Activated T-cell treated with anti-CD3 and anti-CD28 coated beads, Interleukin-2, amount 50 U/mL, for 72 hours (primary cell): ENCODE results near the gene ADGRG7. TPM values are rescaled to one million over a fixed set of nuclear protein-coding genes. Genes with fewer than 3 reads are reported as not detected.
A peak's percentile ranks its signal among the peaks of the same experiment; 100 is the strongest.

Experiments
- ATAC-seq, 2 donors: fragments of 150-1000 bp; cut with Tn5 transposase; replicated peaks in 1 of 2; 2 replicates each; pipeline ENCODE4 v1.10.0; 2021; ENCODE audit warnings: moderate library complexity in 2 of 2, mild to moderate bottlenecking in 1 of 2
- DNase-seq, 2 donors: peaks; one replicate each; pipeline ENCODE4 v3.0.0; 2021 to 2022; ENCODE audit warnings: mixed read lengths in 1 of 2
- H3K27ac Mint-ChIP-seq: one replicate; pipeline ENCODE4 v1.8.0; 2022; ENCODE audit warnings: mild to moderate bottlenecking, moderate library complexity, mixed read lengths
- H3K27me3 Mint-ChIP-seq: one replicate; pipeline ENCODE4 v1.8.0; 2022; ENCODE audit warnings: low read depth, mixed read lengths
- H3K36me3 Mint-ChIP-seq, 2 donors: one replicate each; pipeline ENCODE4 v1.8.0; 2022; ENCODE audit warnings: mixed read lengths in 2 of 2, mild to moderate bottlenecking in 1 of 2; ENCODE audit not compliant: insufficient read depth in 2 of 2
- H3K4me1 Mint-ChIP-seq: one replicate; pipeline ENCODE4 v1.8.0; 2022; ENCODE audit warnings: low read depth, mixed read lengths
- H3K4me3 Mint-ChIP-seq, 2 donors: one replicate each; pipeline ENCODE4 v1.8.0; 2022; ENCODE audit warnings: mild to moderate bottlenecking in 2 of 2, mixed read lengths in 2 of 2, moderate library complexity in 2 of 2
- H3K9me3 Mint-ChIP-seq, 2 donors: one replicate each; pipeline ENCODE4 v1.8.0; 2022; ENCODE audit warnings: mixed read lengths in 2 of 2
- total RNA-seq, 2 donors: library from RNA; stranded (reverse); gene quantifications; one replicate each; pipeline ENCODE4 v1.2.3, GENCODE V29; 2022

ADGRG7 gene
- total RNA-seq, 2 donors from 2014 or later, result not detected

- Mint-ChIP-seq H3K27me3 (peaks cover 25% of the 10 kb centered on the region), H3K36me3 (no peaks in the 10 kb centered on the region), H3K4me1 (peaks cover 7% of the 10 kb centered on the region), H3K4me3 (no peak overlapping the region), H3K27ac (no peak overlapping the region), H3K9me3 (no peaks in the 10 kb centered on the region)
- ATAC-seq (no peak), DNase-seq (no peak)
These were observed 93.6 kb downstream of the ADGRG7 start for GRCh38 chr3:100702980-100703345.

- ATAC-seq (no peak), DNase-seq (no peak)
- no peak overlapping the region for H3K4me3 Mint-ChIP-seq
- peaks cover 0 to 3% of the 10 kb centered on the region in 2 donors for H3K36me3 Mint-ChIP-seq
- no peak overlapping the region for H3K27ac Mint-ChIP-seq
- H3K4me1 Mint-ChIP-seq, result peaks cover 15% of the 10 kb centered on the region
- peaks cover 17% of the 10 kb centered on the region for H3K27me3 Mint-ChIP-seq
- peaks cover 0 to 3% of the 10 kb centered on the region in 2 donors for H3K9me3 Mint-ChIP-seq
These were observed 94.5 kb downstream of the ADGRG7 start for GRCh38 chr3:100703865-100704264.

GRCh38 chr3:100706365-100706764, 97.0 kb downstream of the ADGRG7 start:
- peaks cover 6% of the 10 kb centered on the region for H3K27me3 Mint-ChIP-seq
- H3K36me3 Mint-ChIP-seq, result peaks cover 10 to 12% of the 10 kb centered on the region in 2 donors
- H3K4me3 Mint-ChIP-seq, result no peak overlapping the region
- peaks cover 2 to 7% of the 10 kb centered on the region in 2 donors for H3K9me3 Mint-ChIP-seq
- no peak for ATAC-seq
- peaks cover 30% of the 10 kb centered on the region for H3K4me1 Mint-ChIP-seq
- H3K27ac Mint-ChIP-seq, result no peak overlapping the region
- DNase-seq, result no peak

- H3K9me3 Mint-ChIP-seq, result peaks cover 2 to 7% of the 10 kb centered on the region in 2 donors
- DNase-seq (no peak), ATAC-seq (no peak)
- H3K27me3 Mint-ChIP-seq, result no peaks in the 10 kb centered on the region
- peaks cover 20 to 22% of the 10 kb centered on the region in 2 donors for H3K36me3 Mint-ChIP-seq
- H3K27ac Mint-ChIP-seq, result peak overlapping the region; percentile 100
- H3K4me1 Mint-ChIP-seq, result peaks cover 51% of the 10 kb centered on the region
- peak overlapping the region; percentile 89 to 99 for H3K4me3 Mint-ChIP-seq
These were observed 99.2 kb downstream of the ADGRG7 start for GRCh38 chr3:100708644-100708988.

- no peaks in the 10 kb centered on the region for H3K27me3 Mint-ChIP-seq
- peaks cover 2 to 7% of the 10 kb centered on the region in 2 donors for H3K9me3 Mint-ChIP-seq
- H3K36me3 Mint-ChIP-seq, result peaks cover 22 to 24% of the 10 kb centered on the region in 2 donors
- peaks cover 56% of the 10 kb centered on the region for H3K4me1 Mint-ChIP-seq
- H3K4me3 Mint-ChIP-seq, result peak within 1 kb of the TSS; percentile 89 to 99
- H3K27ac Mint-ChIP-seq, result peak within 1 kb of the TSS; percentile 100
- peak; percentile 97 to 98 for DNase-seq
- ATAC-seq, result peak; percentile 93 to 94
These were observed 99.8 kb downstream of the ADGRG7 start, which contains the start of gene TFG for GRCh38 chr3:100708989-100709841. TSS of gene TFG (plus strand) at chr3:100709494. CDS start at chr3:100713686, 4,192 bp downstream.

- H3K27me3 Mint-ChIP-seq, result no peaks in the 10 kb centered on the region
- H3K27ac Mint-ChIP-seq, result peak overlapping the region; percentile 100
- peaks cover 58% of the 10 kb centered on the region for H3K4me1 Mint-ChIP-seq
- DNase-seq (peak; percentile 25 to 46), ATAC-seq (no peak)
- H3K4me3 Mint-ChIP-seq, result peak overlapping the region; percentile 89 to 99
- peaks cover 2 to 7% of the 10 kb centered on the region in 2 donors for H3K9me3 Mint-ChIP-seq
- peaks cover 22 to 27% of the 10 kb centered on the region in 2 donors for H3K36me3 Mint-ChIP-seq
These were observed 100.5 kb downstream of the ADGRG7 start for GRCh38 chr3:100709842-100710260.

- Mint-ChIP-seq H3K9me3 (peaks cover 2 to 7% of the 10 kb centered on the region in 2 donors), H3K27ac (peak overlapping the region; percentile 88), H3K27me3 (no peaks in the 10 kb centered on the region), H3K4me1 (peaks cover 64% of the 10 kb centered on the region), H3K36me3 (peaks cover 25 to 32% of the 10 kb centered on the region in 2 donors), H3K4me3 (peak overlapping the region; percentile 89 to 99)
- ATAC-seq (peak; percentile 49 to 54), DNase-seq (peak; percentile 82 to 83)
These were observed 101.0 kb downstream of the ADGRG7 start for GRCh38 chr3:100710261-100710968.

- Mint-ChIP-seq H3K4me1 (peaks cover 81% of the 10 kb centered on the region), H3K4me3 (no peak overlapping the region), H3K27ac (peak overlapping the region; percentile 66), H3K9me3 (peaks cover 2% of the 10 kb centered on the region in 2 donors), H3K36me3 (peaks cover 23 to 62% of the 10 kb centered on the region in 2 donors), H3K27me3 (no peaks in the 10 kb centered on the region)
- ATAC-seq, result peak in 1 of 2 donors; percentile 45
- no peak for DNase-seq
These were observed 105.8 kb downstream of the ADGRG7 start for GRCh38 chr3:100715176-100715575.

GRCh38 chr3:100717063-100717462, 107.7 kb downstream of the ADGRG7 start:
- Mint-ChIP-seq H3K4me1 (peaks cover 63% of the 10 kb centered on the region), H3K27me3 (no peaks in the 10 kb centered on the region), H3K4me3 (peak overlapping the region in 1 of 2 donors; percentile 16), H3K9me3 (no peaks in the 10 kb centered on the region), H3K36me3 (peaks cover 18 to 60% of the 10 kb centered on the region in 2 donors), H3K27ac (peak overlapping the region; percentile 41)
- no peak for DNase-seq
- ATAC-seq, result no peak

- H3K27ac Mint-ChIP-seq, result peak overlapping the region; percentile 50
- H3K4me1 Mint-ChIP-seq, result peaks cover 55% of the 10 kb centered on the region
- no peak overlapping the region for H3K4me3 Mint-ChIP-seq
- H3K36me3 Mint-ChIP-seq, result peaks cover 13 to 57% of the 10 kb centered on the region in 2 donors
- ATAC-seq (no peak), DNase-seq (no peak)
- no peaks in the 10 kb centered on the region for H3K27me3 Mint-ChIP-seq
- H3K9me3 Mint-ChIP-seq, result no peaks in the 10 kb centered on the region
These were observed 108.5 kb downstream of the ADGRG7 start for GRCh38 chr3:100717637-100718487.

- Mint-ChIP-seq H3K9me3 (no peaks in the 10 kb centered on the region), H3K4me3 (no peak overlapping the region), H3K27me3 (no peaks in the 10 kb centered on the region), H3K27ac (no peak overlapping the region), H3K4me1 (peaks cover 44% of the 10 kb centered on the region), H3K36me3 (peaks cover 11 to 56% of the 10 kb centered on the region in 2 donors)
- DNase-seq, result no peak
- no peak for ATAC-seq
These were observed 109.7 kb downstream of the ADGRG7 start for GRCh38 chr3:100719136-100719535.

GRCh38 chr3:100720426-100720825, 111.0 kb downstream of the ADGRG7 start:
- no peaks in the 10 kb centered on the region for H3K27me3 Mint-ChIP-seq

More at GRCh38 chr3:100720426-100720825, 111.0 kb downstream of the ADGRG7 start:
- DNase-seq (no peak), ATAC-seq (no peak)
- Mint-ChIP-seq H3K36me3 (peaks cover 8 to 48% of the 10 kb centered on the region in 2 donors), H3K9me3 (no peaks in the 10 kb centered on the region), H3K27ac (no peak overlapping the region), H3K4me3 (no peak overlapping the region), H3K4me1 (peaks cover 35% of the 10 kb centered on the region)
